H1 (cell line): ENCODE data around the gene RNF8. TPM values are rescaled to one million over a fixed set of nuclear protein-coding genes. Genes with fewer than 3 reads are reported as not detected.
"Not testable (repeated sequence)": the region's sequence is repeated elsewhere in the genome, so short reads cannot be mapped to it uniquely, and the experiment has no call there.

Source experiments
- CTCF ChIA-PET: fragments of 300-600 bp; sonication (Branson Sonifier 250); formaldehyde crosslinking; loops from one replicate; lab custom pipeline; 2021; ENCODE audit not compliant: partially characterized antibody; lab: Charles Lee
- POLR2A ChIA-PET: fragments of 300-600 bp; sonication (Branson Sonifier 250); formaldehyde crosslinking; loops from one replicate; lab custom pipeline; 2021; ENCODE audit warnings: inconsistent platforms; ENCODE audit not compliant: partially characterized antibody; lab: Charles Lee
- DNase-seq, 2 experiments: peaks; one replicate each; pipeline versions ENCODE4 v3.0.0 to v3.0.0-alpha.2; 2010 to 2022; ENCODE audit warnings: low spot score in 2 of 2, low read depth in 1 of 2, mixed read lengths in 1 of 2
- FAIRE-seq: peaks from 2 replicates; lab custom pipeline; 2011; peaks lifted over from hg19 to GRCh38; lab: Jason Lieb, UNC
- H2AFZ ChIP-seq: 2 replicates; pipeline ENCODE4 v1.8.1; 2012; ENCODE audit warnings: low read length, inconsistent platforms
- H2AK5ac ChIP-seq: 2 replicates; pipeline ENCODE4 v1.6.1; 2013; ENCODE audit warnings: low read depth, low read length
- H2BK120ac ChIP-seq: replicated peaks from 2 replicates; pipeline ENCODE3; 2013; ENCODE audit warnings: low read depth, low read length, inconsistent platforms
- H2BK12ac ChIP-seq: 2 replicates; pipeline ENCODE4 v1.6.1; 2013; ENCODE audit warnings: low read depth, low read length
- H2BK15ac ChIP-seq: 2 replicates; pipeline ENCODE4 v1.6.1; 2013; ENCODE audit warnings: low read length
- H2BK20ac ChIP-seq: 2 replicates; pipeline ENCODE4 v1.6.1; 2013; ENCODE audit warnings: low read length
- H2BK5ac ChIP-seq: 2 replicates; pipeline ENCODE4 v1.6.1; 2013; ENCODE audit warnings: low read depth, low read length
- H3K14ac ChIP-seq: 2 replicates; pipeline ENCODE4 v1.6.1; 2013; ENCODE audit warnings: inconsistent platforms; ENCODE audit not compliant: insufficient read length
- H3K18ac ChIP-seq: 2 replicates; pipeline ENCODE4 v1.6.1; 2013; ENCODE audit warnings: low read length; ENCODE audit errors: extremely low read depth
- H3K23ac ChIP-seq: 2 replicates; pipeline ENCODE4 v1.6.1; 2013; ENCODE audit warnings: inconsistent platforms; ENCODE audit not compliant: insufficient read length
- H3K23me2 ChIP-seq: 2 replicates; pipeline ENCODE4 v1.6.1; 2013; ENCODE audit warnings: low read depth, low read length
- H3K27ac ChIP-seq: 2 replicates; pipeline ENCODE4 v1.6.1; 2011; ENCODE audit warnings: low read depth, low read length, inconsistent platforms
- H3K27me3 ChIP-seq, 4 experiments: replicated peaks in 1 of 4; 1 replicate in 1 of 4; 2 replicates in 3 of 4; pipeline versions ENCODE4 v1.6.1 to v1.8.1; 2011 to 2013; ENCODE audit warnings: low read length in 3 of 4, mild to moderate bottlenecking in 3 of 4, inconsistent platforms in 2 of 4, mixed read lengths in 2 of 4, moderate library complexity in 1 of 4; ENCODE audit not compliant: control insufficient read depth in 3 of 4, insufficient read depth in 3 of 4; ENCODE audit errors: extremely low read depth in 1 of 4
- H3K36me3 ChIP-seq, 4 experiments: 2 replicates each; pipeline versions ENCODE4 v1.6.1 to v1.8.1; 2011 to 2013; ENCODE audit warnings: mild to moderate bottlenecking in 4 of 4, low read length in 3 of 4, moderate library complexity in 2 of 4, control low read depth in 1 of 4, inconsistent platforms in 1 of 4; ENCODE audit not compliant: insufficient read depth in 4 of 4, control insufficient read depth in 2 of 4
- H3K4ac ChIP-seq: replicated peaks from 2 replicates; pipeline ENCODE3; 2013; ENCODE audit warnings: low read length, low read depth, mixed read lengths, inconsistent platforms; ENCODE audit not compliant: insufficient read length
- H3K4me1 ChIP-seq, 4 experiments: replicated peaks in 1 of 4; 1 replicate in 1 of 4; 2 replicates in 3 of 4; pipeline versions ENCODE4 v1.6.1 to v1.8.1; 2011 to 2013; ENCODE audit warnings: low read length in 3 of 4, inconsistent platforms in 2 of 4, mixed read lengths in 1 of 4; ENCODE audit not compliant: insufficient read depth in 4 of 4, control insufficient read depth in 3 of 4
- H3K4me2 ChIP-seq, 2 experiments: 2 replicates each; pipeline versions ENCODE4 v1.6.1 to v1.8.1; 2011 to 2013; ENCODE audit warnings: low read depth in 2 of 2, low read length in 2 of 2, control low read depth in 1 of 2, inconsistent platforms in 1 of 2, mild to moderate bottlenecking in 1 of 2; ENCODE audit not compliant: insufficient read depth in 1 of 2
- H3K4me3 ChIP-seq, 4 experiments: fragments of 200-600, 300-600 bp in 1 of 4; sonication (generic), shearing (Covaris generic), sonication (Bioruptor Twin) in 1 of 4; 2 replicates each; pipeline versions ENCODE4 v1.5.1 to v1.8.1; 2011 to 2016; ENCODE audit warnings: low read length in 4 of 4, low read depth in 3 of 4, control low read depth in 2 of 4, inconsistent platforms in 2 of 4, mild to moderate bottlenecking in 2 of 4, mixed read lengths in 1 of 4, moderate library complexity in 1 of 4; ENCODE audit not compliant: insufficient read depth in 2 of 4; ENCODE audit errors: extremely low read depth in 1 of 4
- H3K56ac ChIP-seq: replicated peaks from 2 replicates; pipeline ENCODE3; 2013; ENCODE audit warnings: low read depth, mild to moderate bottlenecking, mixed read lengths, low read length, inconsistent platforms; ENCODE audit not compliant: insufficient read length
- H3K79me1 ChIP-seq: 2 replicates; pipeline ENCODE4 v1.6.1; 2013; ENCODE audit warnings: low read depth, low read length, control low read depth
- H3K79me2 ChIP-seq, 2 experiments: 2 replicates each; pipeline versions ENCODE4 v1.6.1 to v1.8.1; 2012 to 2013; ENCODE audit warnings: low read length in 2 of 2, mild to moderate bottlenecking in 2 of 2, inconsistent platforms in 1 of 2; ENCODE audit not compliant: insufficient read depth in 2 of 2, control insufficient read depth in 1 of 2
- H3K9ac ChIP-seq, 4 experiments: replicated peaks in 1 of 4; 1 replicate in 1 of 4; 2 replicates in 3 of 4; pipeline versions ENCODE4 v1.6.1 to v1.8.1; 2011 to 2013; ENCODE audit warnings: low read depth in 3 of 4, low read length in 3 of 4, control low read depth in 2 of 4, mild to moderate bottlenecking in 2 of 4, moderate library complexity in 2 of 4, inconsistent platforms in 1 of 4; ENCODE audit errors: extremely low read depth in 1 of 4
- H3K9me3 ChIP-seq, 2 experiments: 2 replicates each; pipeline versions ENCODE4 v1.6.1 to v1.8.1; 2012 to 2013; ENCODE audit warnings: mild to moderate bottlenecking in 2 of 2, moderate library complexity in 2 of 2, control low read depth in 1 of 2, inconsistent platforms in 1 of 2, low read depth in 1 of 2, low read length in 1 of 2, mixed read lengths in 1 of 2; ENCODE audit not compliant: insufficient read depth in 2 of 2
- H4K20me1 ChIP-seq, 2 experiments: replicated peaks in 1 of 2; 2 replicates each; pipeline versions ENCODE3 to v1.8.1; 2011 to 2013; ENCODE audit warnings: inconsistent platforms in 2 of 2, low read length in 2 of 2, mild to moderate bottlenecking in 1 of 2; ENCODE audit not compliant: insufficient read depth in 2 of 2, control insufficient read depth in 1 of 2
- H4K5ac ChIP-seq: 2 replicates; pipeline ENCODE4 v1.6.1; 2013; ENCODE audit warnings: low read length, low read depth, mixed read lengths, inconsistent platforms; ENCODE audit not compliant: insufficient read length
- H4K8ac ChIP-seq: 2 replicates; pipeline ENCODE4 v1.8.0; 2013; ENCODE audit warnings: mild to moderate bottlenecking, moderate library complexity, low read length, inconsistent platforms; ENCODE audit not compliant: insufficient read depth; ENCODE audit errors: extremely low read depth
- H4K91ac ChIP-seq: replicated peaks from 2 replicates; pipeline ENCODE3; 2013; ENCODE audit warnings: low read length, mixed read lengths, inconsistent platforms; ENCODE audit not compliant: insufficient read length
- WGBS, 2 experiments: shearing (Covaris generic) in 1 of 2; methylation state at CpG; one replicate each; pipeline versions ENCODE4 v1.1.6 to v1.1.7; 2013 to 2015; ENCODE audit warnings: low lambda C conversion rate in 2 of 2, mixed read lengths in 2 of 2, inconsistent platforms in 1 of 2, low coverage in 1 of 2, missing lambda C conversion rate in 1 of 2; ENCODE audit not compliant: insufficient replicate concordance in 2 of 2, insufficient coverage in 1 of 2, insufficient read length in 1 of 2; ENCODE audit errors: extremely low coverage in 1 of 2, missing lambda C conversion rate in 1 of 2; 5-methylcytosine and 5-hydroxymethylcytosine counted together
- polyA plus RNA-seq, 7 experiments: library from polyadenylated mRNA; depleted of rRNA in 3 of 7; stranded (reverse) in 5 of 7; unstranded in 2 of 7; fragments of >200 nt in 5 of 7; fragments of 200-250 nt in 2 of 7; gene quantifications; 1 replicate in 5 of 7; 2 replicates in 1 of 7; 4 replicates in 1 of 7; pipeline versions ENCODE4 v1.2.1 to v1.2.3, GENCODE V29; 2011 to 2013; ENCODE audit warnings: missing spikeins in 2 of 7, mixed read lengths in 2 of 7
- small RNA-seq: library from polyadenylated mRNA; stranded (forward); fragments of <200 nt; extraction: miRNeasy Mini kit (QIAGEN cat#:217004); gene quantifications from one replicate; pipeline ENCODE3, GENCODE V24; 2013; ENCODE audit not compliant: insufficient read depth
- total RNA-seq: library from RNA; stranded (reverse); fragmentation: NEBNext Ultra II Directional; extraction: Animal tissue kit (Norgen Biotek cat#: 25700); gene quantifications from 2 replicates; pipeline ENCODE4 v1.2.1, GENCODE V29; 2021

Gene RNF8
- total and polyA plus RNA-seq, 2 of the 8 experiments (the other 6 are each of a cell fraction or from before 2014, with no cell fraction given), result 20.3 to 44.7 TPM

DNA sequence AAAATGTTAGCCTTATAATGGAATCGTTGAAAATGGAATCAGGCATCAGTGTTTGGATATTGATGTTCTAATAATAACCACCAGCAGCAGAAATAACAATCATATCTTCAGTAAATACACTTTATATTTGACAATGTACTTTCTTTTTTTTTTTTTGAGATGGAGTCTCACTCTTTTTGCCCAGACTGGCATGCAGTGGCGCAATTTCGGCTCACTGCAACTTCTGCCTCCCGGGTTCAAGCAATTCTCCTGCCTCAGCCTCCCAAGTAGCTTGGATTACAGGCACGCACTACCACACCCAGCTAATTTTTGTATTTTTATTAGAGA is 89.4 kb downstream of the RNF8 start:
- H3K23me2 ChIP-seq, H4K91ac ChIP-seq, H2BK5ac ChIP-seq, H3K4me3 ChIP-seq, H3K4me1 ChIP-seq, H3K4me2 ChIP-seq, POLR2A ChIA-PET, H3K9me3 ChIP-seq, H3K23ac ChIP-seq, H3K14ac ChIP-seq, H4K8ac ChIP-seq, H2BK12ac ChIP-seq, H4K20me1 ChIP-seq, H3K79me1 ChIP-seq, H2BK20ac ChIP-seq, H3K18ac ChIP-seq, H3K27me3 ChIP-seq, H2AFZ ChIP-seq, FAIRE-seq, H2AK5ac ChIP-seq, H3K79me2 ChIP-seq, H4K5ac ChIP-seq, DNase-seq, H3K9ac ChIP-seq, H2BK120ac ChIP-seq, H2BK15ac ChIP-seq, H3K27ac ChIP-seq, H3K56ac ChIP-seq, H3K4ac ChIP-seq: not testable (repeated sequence)
- CTCF ChIA-PET, result interaction anchor here (1.5 kb wide), 1 partner anchor 10 kb away, joined by 9 read pairs; the partner anchor contains the start of gene CMTR1
- WGBS, 2 experiments, result 84% methylated on average over 5 of the region's 5 CpGs; no CpG with 5 or more reads in 1 of the 2 experiments
- peaks cover 5 to 25% (median 20%) of the 10 kb centered on the region in 4 experiments for H3K36me3 ChIP-seq

Small RNAs within 50 kb of the gene (small RNA-seq; reads per million reads assigned to genes)
- gene RN7SL273P, result not detected

Other genes with a start within 250 kb of the RNF8 start
- gene PIM1, start 183.8 kb upstream of the RNF8 start, total RNA-seq, result 94.1 and 94.9 TPM in 2 replicates
- 25.5 and 42.7 TPM in 2 replicates for gene PIM1, start 183.8 kb upstream of the RNF8 start, polyA plus RNA-seq (2011; rRNA removed)
- gene TBC1D22B, start 96.2 kb upstream of the RNF8 start, total RNA-seq, result 16.9 and 17.4 TPM in 2 replicates
- 10.1 and 11.6 TPM in 2 replicates for gene TBC1D22B, start 96.2 kb upstream of the RNF8 start, polyA plus RNA-seq (2011; rRNA removed)
- gene TMEM217, start 95.8 kb upstream of the RNF8 start, total RNA-seq, result 0.29 and 0.60 TPM in 2 replicates
- gene TMEM217, start 95.8 kb upstream of the RNF8 start, polyA plus RNA-seq (2011; rRNA removed), result 0.27 and 1.1 TPM in 2 replicates
- gene CMTR1, start 79.2 kb downstream of the RNF8 start, total RNA-seq, result 33.1 and 34.3 TPM in 2 replicates
- gene CMTR1, start 79.2 kb downstream of the RNF8 start, polyA plus RNA-seq (2011; rRNA removed), result 15.2 and 16.8 TPM in 2 replicates
- gene CCDC167, start 145.9 kb downstream of the RNF8 start, total RNA-seq, result 11.0 TPM in 2 replicates
- 20.6 and 26.5 TPM in 2 replicates for gene CCDC167, start 145.9 kb downstream of the RNF8 start, polyA plus RNA-seq (2011; rRNA removed)